NCI-H2227 (cell line): ENCODE data around the gene RXRA.

ENCODE experiments used
- DNase-seq: peaks from one replicate; lab custom pipeline; 2025; ENCODE audit not compliant: unreplicated experiment; lab: John Stamatoyannopoulos, UW

RXRA gene

GRCh38 chr9:134365115-134365596, 38.9 kb downstream of the RXRA start:
- no peak for DNase-seq

GRCh38 chr9:134365791-134366222, 39.6 kb downstream of the RXRA start:
- peak; percentile 31 for DNase-seq

- DNase-seq, result peak; percentile 52
These were observed 40.2 kb downstream of the RXRA start for GRCh38 chr9:134366223-134367031.

- DNase-seq, result no peak
These were observed 40.8 kb downstream of the RXRA start for GRCh38 chr9:134367061-134367460.

- DNase-seq, result peak; percentile 71
These were observed 41.7 kb downstream of the RXRA start for GRCh38 chr9:134367791-134368490.

- DNase-seq, result no peak
These were observed 42.3 kb downstream of the RXRA start for GRCh38 chr9:134368571-134368970.

- no peak for DNase-seq
These were observed 43.4 kb downstream of the RXRA start for GRCh38 chr9:134369416-134370212.

GRCh38 chr9:134370213-134370492, 43.9 kb downstream of the RXRA start:
- no peak for DNase-seq

- no peak for DNase-seq
These were observed 44.4 kb downstream of the RXRA start for GRCh38 chr9:134370638-134371037.

GRCh38 chr9:134371731-134372130, 45.5 kb downstream of the RXRA start:
- DNase-seq, result no peak

- DNase-seq, result no peak
These were observed 46.5 kb downstream of the RXRA start for GRCh38 chr9:134372581-134373267.

- no peak for DNase-seq
These were observed 47.0 kb downstream of the RXRA start for GRCh38 chr9:134373269-134373668.

- DNase-seq, result no peak
These were observed 47.7 kb downstream of the RXRA start for GRCh38 chr9:134373953-134374300.

GRCh38 chr9:134374301-134375010, 48.2 kb downstream of the RXRA start:
- no peak for DNase-seq

GRCh38 chr9:134375011-134375390, 48.7 kb downstream of the RXRA start:
- no peak for DNase-seq

GRCh38 chr9:134375430-134376385, 49.5 kb downstream of the RXRA start:
- DNase-seq, result peak; percentile 41

- no peak for DNase-seq
These were observed 50.3 kb downstream of the RXRA start for GRCh38 chr9:134376386-134377142.

GRCh38 chr9:134377143-134377484, 50.9 kb downstream of the RXRA start:
- DNase-seq, result no peak

GRCh38 chr9:134377976-134378375, 51.7 kb downstream of the RXRA start:
- DNase-seq, result no peak
